GM19438 (cell line): ENCODE measurements around the gene SLC6A6.
A peak's percentile ranks its signal among the peaks of the same experiment; 100 is the strongest.

Experiments
- ATAC-seq: cut with Tn5 transposase; IDR thresholded peaks from one replicate; pipeline ENCODE4 v1.9.1; 2021; ENCODE audit warnings: low read depth; ENCODE audit not compliant: unreplicated experiment

Gene SLC6A6

DNA sequence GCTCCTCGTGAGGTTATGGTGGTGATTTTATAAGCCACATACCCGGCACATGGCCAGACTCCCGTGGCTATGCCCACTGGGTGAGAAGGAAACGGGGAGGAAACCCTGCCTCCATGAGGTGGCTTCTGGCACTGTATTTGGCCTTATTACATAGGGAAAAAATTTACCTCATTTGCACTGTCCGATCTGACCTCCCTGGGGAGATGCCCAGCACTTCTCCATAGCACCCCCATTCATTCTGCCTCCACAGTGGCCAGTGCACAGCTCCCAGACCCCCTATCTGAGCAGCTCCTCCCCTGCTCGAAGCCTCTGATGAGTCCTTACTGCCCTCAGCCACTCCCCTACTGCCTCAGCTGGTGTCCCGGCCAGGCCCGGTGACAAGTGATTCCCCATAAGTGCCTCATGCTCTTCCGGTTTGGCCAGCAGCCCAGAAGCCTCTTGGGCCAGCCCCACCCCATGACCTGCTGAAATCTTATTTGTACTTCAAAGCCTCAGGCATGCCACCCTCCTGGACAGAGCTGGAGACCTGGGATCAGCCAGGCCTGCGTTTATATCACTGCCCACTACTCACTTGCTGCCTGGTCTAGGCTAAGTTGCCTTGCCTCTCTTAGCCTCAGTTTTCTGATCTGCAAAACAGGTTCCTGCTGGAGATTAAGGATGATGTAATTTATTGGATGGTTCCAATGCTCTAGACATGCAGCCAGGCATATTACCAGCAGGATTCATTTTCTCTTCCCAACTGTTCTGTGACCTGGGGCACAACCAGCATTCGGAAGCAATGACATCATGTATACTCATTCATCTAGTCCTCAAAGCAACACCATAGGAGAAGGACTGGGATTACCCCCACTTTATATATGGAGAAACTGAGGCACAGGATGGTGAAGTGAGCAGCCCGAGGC is 30.6 kb upstream of the SLC6A6 start:
- ATAC-seq = peak; percentile 72

DNA sequence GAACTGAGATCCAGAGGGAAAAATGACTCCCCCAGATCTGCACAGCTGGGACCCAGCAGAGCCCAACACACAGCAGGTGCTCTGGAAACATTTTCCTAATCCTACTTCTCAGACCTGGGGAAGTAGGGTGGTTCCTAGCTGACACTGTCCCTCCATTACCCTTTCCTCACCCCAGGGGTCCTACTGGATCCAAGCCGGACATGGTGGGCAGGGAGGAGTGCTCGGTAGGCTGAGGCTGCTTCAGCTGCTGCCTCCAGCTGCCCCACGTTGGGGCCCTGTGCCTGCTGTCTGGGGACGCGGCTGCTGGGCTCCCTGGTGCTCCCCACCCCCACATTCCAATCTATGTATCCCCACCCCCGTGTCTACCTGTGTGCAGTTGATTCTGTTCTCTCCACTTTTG is 29.8 kb upstream of the SLC6A6 start:
- ATAC-seq = no peak

GRCh38 chr3:14373753-14374376 is 28.5 kb upstream of the SLC6A6 start:
- ATAC-seq = no peak

DNA sequence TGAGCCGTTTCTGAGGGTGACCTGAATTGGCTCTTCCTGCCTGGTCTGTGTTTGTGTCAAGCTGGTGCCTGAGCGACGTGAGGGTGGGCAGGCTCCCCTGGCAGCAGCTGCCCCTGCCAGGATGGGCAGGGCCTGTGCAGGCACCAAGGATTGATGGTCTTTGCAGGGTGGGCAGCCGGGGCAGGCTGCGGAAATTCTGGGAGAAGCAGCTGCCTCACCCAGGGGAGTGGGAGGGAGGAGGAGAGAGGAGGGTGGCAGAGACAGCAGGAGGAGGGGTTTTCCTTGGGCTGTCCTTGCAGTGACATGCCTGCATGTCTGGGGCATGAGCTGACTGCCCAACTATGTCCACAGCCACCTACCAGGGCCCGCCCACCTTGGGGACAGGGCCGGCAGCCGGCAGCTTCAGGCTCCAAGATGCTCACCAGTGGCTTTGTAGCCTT is 27.9 kb upstream of the SLC6A6 start:
- ATAC-seq = no peak

DNA sequence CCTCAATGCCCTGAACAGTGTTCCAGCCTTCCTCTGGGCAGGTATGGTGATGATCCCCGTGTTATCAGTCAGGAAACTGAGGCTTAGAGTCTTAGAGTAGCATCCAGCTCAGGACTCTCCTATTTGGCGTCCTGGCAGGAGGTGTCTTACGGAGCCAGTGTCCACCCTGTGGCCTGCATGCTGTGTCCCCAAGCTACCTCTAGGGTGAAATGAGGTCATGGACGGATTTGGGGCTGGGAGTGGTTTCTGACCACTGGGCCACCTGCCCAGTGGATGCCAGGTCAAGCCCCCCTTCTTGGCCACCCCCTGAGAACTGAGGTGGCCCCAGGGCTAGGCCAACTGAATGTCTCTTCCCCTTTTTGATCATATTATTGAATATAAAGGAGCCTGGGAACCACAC is 27.2 kb upstream of the SLC6A6 start:
- ATAC-seq = no peak

GRCh38 chr3:14376348-14377043 is 25.9 kb upstream of the SLC6A6 start:
- no peak for ATAC-seq

- no peak for ATAC-seq
Measured at GRCh38 chr3:14377044-14377837, 25.2 kb upstream of the SLC6A6 start.

GRCh38 chr3:14377838-14378169 is 24.6 kb upstream of the SLC6A6 start:
- ATAC-seq = peak; percentile 67

DNA sequence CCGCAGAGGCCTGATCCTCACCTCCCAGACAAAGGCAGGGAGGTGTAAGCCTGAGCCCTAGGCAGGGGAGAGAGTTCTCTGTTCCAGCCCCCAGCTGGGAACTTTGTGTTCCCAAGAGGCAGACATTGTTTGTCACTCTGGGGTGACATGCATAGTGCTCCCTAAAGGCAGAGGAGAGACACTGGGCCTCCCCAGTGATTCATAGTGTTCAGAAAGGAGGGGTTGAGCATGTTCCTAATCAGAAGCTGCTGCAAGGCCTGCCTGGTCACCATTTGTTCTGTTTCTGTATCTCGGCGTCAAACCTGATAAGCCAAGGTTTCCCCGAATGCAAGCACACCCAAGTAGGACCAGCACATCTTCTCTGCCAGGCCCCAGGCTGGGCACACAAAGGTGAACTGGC is 24.0 kb upstream of the SLC6A6 start:
- no peak for ATAC-seq

DNA sequence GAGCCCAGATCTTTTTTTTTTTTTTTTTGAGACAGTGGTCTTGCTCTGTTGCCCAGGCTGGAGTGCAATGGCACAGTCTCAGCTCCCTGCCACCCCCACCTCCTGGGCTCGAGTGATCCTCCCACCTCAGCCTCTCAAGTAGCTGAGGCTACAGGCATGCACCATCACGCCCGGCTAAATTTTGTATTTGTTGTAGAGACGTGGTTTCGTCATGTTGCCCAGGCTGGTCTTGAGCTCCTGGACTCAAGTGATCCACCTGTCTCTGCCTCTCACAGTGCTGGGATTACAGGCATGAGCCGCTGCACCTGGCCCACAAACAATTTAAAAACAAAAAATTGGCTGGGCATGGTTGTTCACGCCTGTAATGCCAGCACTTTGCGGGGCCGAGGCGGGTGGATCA is 22.6 kb upstream of the SLC6A6 start:
- no peak for ATAC-seq

- ATAC-seq = no peak
Measured at GRCh38 chr3:14386254-14386653, 16.2 kb upstream of the SLC6A6 start.

GRCh38 chr3:14388201-14388600 is 14.2 kb upstream of the SLC6A6 start:
- no peak for ATAC-seq

- no peak for ATAC-seq
Measured at GRCh38 chr3:14389166-14389606, 13.2 kb upstream of the SLC6A6 start.

- no peak for ATAC-seq
Measured at GRCh38 chr3:14389716-14390115, 12.7 kb upstream of the SLC6A6 start.

DNA sequence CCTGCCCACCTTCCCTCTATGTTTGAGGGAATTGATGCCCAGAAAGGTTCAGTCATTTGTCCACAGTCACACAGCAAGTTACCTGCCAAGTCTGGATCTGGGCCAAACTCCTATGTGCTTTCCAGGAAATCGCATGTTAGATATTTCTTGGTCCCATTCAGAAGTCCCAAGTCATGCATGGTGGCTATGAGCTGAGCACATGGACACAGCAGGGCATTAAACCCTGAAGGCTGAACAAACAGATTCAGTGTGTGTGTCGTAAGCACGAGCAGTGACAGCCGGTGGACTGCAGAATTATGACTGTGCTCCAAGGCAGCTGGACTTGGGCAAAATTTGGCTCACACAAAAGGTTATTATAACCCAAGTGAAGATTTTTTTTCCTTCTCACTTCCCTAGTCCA is 11.4 kb upstream of the SLC6A6 start:
- ATAC-seq = no peak

DNA sequence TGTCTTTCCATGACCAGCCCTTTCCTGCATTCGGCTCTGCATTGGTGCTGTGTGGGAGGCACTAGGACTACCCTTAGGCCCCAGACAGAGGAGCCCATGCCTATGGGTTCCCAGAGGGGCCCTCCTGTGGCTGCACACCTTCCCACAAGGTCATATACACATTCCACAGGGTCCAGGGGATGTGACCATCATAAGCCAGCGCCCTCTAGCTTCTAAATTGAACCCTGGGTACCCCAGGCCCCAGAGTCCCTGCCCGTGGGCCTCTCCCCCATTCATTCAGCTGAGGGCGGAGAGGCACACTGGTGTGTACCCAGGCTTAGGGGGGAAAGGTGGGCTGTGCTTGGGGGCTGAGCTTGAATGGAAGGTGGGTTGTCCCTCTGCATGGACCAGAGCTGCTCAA is 10.2 kb upstream of the SLC6A6 start:
- ATAC-seq = no peak

- ATAC-seq = no peak
Measured at GRCh38 chr3:14392803-14393319, 9.5 kb upstream of the SLC6A6 start.

DNA sequence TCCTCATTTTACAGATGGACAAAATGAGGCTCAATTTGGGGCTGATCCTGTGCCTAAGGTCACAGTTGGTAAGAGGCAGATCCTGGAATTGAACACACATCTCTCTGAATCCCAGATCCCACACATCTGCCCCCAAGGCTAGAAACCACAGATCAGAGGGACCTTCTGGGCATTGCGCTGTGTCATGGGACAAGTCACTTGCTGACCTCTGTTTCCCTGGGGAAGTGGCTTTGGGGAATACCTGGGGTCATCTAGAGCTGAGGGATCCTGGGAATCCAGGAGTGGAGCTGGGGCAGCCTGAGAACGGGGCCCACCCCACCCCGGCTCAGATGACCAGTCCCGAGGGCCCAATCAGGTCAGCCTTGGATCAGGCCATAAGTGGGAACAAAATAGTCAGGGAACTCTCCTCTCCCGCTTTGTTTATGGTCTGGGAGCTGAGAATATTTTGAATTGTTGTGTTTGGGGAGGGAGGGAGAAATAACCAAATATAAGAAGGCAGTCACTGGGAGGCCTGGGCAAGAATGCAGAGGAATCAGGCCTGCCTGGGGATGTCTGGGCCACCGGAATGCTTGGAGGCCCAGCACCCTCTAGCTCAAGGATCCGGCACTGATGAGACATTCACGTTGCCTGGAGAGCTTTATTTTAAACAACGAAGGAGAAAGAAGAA is 8.8 kb upstream of the SLC6A6 start:
- no peak for ATAC-seq

DNA sequence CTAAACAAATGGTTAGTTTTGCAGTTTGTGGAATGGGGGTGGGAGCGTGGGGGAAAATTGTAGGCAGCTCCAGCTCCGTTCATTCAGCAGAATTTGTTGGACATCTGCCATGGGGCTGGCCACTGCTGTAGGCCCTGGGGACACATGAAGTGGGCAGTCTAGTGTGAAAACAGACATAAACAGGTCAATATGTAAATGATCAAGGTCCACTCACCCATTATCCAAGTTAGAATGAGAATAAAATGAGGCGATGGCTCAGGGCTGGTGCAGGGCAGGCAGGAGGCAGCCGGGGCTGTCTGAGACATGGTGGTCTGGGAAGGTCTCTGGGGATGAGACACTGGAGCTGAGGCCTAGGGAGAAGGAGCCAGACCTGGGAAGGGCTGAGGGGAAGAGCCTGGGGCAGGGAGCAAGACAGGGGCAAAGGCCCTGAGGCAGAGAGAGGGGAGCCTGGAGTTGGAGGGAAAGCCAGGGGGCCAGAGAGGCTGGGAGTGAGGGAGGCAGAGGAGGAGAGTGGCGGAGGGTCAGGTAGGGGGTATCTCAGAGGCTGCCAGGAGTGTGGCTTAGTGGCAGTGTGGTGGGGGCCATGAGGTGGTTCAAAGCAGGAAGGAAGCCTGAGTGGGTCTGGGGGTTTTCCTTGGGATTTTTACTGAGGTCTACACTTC is 6.2 kb upstream of the SLC6A6 start:
- no peak for ATAC-seq
